ENCODE results near the gene AHCYL1.

The AHCYL1 gene

DNA sequence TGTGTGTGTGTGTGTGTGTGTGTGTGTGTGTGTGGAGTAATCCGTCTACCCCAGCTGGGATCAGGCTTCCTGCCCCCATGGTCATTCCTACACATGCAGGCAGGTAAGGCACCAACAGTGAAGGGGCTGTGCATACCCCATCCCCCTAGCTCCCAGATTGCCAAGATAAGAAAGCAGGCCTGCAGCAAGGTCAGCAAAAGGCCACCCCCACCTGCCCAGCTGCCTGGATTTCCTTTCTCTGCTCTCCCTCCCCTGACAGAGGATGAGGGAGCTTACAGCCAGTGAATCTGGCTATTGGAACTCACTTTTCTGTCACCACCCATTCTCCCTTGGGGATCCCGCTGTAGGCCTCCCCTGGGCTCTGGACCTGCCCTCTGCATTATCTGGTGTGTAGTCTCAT lies 78.0 kb downstream of the AHCYL1 start:
- DNase-seq (ENCODE audit: low read depth in 2 of 2): no peak

DNA sequence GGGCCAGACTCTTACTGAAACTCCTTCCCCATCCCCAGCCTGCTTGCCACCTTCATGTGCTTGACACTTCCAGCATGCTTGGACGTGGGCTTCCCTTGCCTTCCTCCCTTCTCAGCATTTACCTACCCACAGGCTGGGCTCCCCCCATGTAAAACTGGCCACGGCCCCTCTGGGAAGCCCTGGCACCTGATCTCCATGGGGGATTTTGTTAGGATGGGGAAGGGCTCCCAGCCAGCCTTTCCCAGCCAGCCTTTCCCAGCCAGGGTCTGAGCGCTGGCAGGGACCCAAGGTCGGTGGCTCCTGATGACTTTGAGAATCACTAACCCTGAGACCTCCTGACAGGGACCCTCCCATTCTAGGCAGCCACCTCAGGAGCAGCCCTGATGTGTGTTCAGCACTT lies 79.2 kb downstream of the AHCYL1 start:
- no peak for DNase-seq (ENCODE audit: low read depth in 2 of 2)

DNA sequence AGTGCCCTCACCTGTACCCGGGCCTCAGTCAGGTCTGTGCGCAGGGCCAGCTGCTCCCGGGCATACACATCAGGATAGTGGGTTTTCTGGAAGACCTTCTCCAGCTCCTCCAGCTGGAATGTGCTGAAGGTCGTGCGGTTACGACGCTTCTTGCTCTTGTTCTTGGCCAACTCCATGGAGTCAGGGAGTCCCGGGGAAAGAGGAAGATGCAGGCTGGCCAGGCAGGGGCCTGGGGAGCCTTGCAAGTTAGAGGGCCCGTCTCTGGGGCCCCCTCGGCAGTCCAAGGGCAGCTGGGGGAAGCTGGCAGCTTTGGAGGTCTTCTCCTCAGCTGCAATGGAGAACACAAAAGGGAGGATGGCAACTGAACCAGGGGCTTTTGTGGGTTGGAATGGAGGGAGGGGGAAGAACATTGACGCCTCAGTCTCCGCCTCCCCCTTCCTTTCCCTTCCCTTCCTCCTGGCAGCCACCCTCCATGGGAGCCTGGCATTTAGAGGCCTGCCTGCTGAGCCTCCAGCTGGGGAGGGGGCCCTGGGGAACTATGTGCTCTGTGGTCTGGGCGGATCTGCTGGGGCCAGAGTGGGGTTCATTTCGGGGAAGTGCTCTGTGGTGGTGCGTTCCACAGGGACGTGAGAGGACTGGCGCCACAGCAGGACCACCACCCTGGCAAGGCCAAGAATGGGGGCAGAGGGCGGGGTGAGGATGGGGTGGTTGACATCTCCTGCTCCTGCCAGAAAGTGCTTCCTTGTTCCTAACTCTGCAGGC lies 80.2 kb downstream of the AHCYL1 start:
- no peak for DNase-seq (ENCODE audit: low read depth in 2 of 2)

DNA sequence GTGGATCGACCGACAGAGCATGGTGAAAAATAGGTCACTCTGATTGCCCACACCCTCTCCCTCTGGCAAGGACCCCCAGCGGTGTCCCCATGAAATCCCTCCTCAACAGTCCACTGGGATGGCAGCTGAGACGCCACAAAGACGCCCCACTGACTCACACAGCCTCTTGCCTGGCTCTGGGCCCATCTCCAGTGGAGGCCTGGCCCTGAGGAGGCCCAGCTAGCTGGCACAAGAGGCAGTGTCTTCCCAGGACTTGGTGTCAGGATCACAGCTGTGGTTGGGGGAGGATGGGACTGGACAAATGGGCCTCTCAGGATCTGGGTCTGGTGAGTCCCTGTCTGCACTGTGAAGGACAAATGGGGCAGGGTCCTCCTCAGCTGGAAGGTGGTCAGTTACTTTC lies 81.3 kb downstream of the AHCYL1 start:
- DNase-seq (ENCODE audit: low read depth in 2 of 2): no peak

DNA sequence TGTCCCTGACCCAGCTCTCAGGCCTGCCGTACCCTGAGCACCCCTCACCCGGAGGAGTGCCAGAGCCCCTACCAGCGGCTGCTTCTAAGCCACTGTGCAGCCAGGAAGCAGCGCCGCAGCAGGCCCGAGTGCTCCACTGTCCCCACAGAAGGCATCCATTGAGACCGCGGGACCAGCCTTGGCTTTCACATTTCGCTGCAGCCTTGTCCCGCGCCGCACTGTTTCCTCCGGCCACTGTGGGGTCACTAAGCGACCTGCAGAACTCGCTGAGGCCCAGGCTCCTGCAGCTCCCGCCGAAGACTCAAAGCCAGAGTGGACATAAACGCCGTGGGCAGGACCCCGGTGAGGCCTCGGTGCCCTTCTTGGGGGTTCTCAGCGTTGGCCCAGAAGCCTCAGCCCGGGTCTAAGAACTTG lies 82.9 kb downstream of the AHCYL1 start:
- no peak for DNase-seq (ENCODE audit: low read depth in 2 of 2)

DNA sequence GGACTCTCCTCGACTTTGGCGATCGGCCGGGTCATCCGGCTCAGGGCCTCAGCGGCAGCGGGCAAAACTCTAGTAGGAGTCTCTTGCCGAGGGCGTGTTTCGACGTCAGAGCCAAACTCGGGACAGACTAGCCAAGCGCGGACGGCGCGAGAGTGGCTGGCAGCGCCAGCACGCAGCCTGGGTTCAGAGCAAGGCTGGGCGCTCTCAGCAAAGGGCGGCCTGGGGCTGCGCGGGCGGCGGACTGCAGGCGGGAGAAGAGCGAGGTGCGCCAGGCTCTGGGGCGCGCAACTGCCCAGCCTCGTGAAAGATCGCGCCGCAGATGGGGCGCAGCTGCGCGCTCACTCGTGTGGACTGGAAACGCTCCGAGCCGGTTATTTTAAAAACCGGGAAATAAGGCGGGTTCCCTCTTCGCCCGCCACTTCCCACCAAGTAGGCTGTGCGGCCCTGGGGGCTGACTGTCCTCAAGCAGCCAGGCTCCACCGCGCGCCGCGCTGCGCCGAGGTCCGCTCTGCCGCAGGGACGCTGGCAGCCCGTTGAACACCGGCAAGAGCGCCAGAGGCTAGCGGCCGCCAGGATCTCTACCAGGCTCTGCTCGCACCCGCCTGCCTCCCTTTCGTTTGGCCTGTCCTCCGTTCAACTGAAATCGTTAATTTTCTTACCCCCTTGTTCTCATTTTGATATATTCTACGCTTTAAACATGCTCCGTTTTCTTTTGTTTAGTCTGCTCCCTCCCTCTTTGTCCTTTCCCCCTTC lies 83.5 kb downstream of the AHCYL1 start:
- DNase-seq (ENCODE audit: low read depth in 2 of 2): no peak

DNA sequence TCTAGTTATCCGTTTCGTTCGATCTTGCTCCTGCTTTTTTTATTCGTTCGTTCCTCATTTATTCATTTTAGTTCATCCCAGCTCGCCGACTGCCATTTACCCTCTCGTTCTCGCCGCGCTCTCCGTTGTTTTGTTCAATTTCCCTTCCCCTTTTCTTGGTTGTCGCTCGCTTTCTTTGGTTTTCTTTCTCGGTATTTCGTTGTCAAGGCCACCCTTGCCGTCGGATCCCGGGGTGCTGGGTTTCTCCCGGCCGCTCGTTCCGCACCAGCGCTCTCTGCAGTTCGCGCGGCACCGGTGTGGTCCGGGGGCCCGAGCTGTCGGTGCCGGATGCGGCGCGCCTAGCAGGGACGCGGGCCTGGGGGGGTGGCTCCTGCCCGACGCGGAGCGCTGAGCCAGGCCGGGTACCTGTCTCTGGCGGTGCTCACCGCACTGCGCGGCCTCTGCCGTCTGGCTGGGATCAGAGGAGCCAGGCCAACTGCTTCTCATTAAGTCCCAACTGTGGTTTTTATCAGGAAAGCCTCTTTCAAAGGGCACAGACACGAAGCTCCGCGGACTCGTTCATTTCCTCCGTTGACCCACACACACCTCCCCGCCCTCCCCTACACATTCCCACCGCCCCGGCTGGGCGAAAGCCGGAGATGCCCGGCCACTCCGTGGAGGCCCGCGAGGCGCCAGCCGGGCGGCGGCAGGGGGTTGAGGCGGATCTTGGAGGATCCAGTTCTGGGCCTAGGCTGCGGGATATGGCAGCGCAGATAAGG lies 84.3 kb downstream of the AHCYL1 start:
- no peak for DNase-seq (ENCODE audit: low read depth in 2 of 2)

DNA sequence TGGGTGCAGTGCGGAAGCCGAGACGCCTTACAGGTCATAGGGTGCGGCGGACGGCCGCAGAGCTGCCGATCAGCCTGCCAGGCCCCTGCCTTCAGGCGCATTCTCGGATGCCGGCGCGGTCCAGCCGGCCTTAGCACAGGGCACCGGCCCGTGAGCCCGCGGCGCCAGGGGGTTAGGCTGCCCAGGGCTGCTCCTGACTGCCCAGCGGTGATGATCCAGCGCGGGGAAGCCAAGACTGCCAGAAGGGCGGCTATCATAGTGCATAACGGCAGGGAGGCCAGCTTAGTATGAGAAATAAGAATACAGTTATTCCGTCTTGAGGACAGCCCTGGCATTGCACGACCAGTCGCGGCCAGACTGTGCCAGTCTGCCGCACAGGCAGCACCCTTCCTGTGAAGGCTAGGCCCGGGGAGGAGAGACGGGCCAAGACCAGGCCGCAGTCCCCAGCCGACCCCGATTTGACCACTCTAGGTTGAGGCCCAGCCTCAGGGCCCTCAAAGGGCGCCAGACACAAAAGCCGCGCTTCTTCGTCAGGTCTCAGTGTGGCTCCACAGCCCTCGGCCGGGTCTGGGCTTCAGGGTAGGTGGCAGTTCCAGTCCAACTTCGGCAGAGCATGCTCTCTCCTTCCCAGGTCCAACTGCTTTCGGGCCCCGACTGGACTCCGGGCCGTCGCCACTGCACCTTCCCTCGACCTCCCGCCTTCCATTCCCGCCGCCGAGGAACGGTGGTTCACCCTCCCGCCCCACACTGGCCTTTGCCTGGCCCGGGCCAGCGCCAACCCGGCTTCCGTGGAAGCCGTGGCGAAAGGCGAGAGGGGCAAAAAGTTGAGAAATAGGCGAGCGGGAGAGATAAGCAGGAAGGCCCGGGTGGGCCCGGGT lies 85.1 kb downstream of the AHCYL1 start:
- no peak for DNase-seq (ENCODE audit: low read depth in 2 of 2)

DNA sequence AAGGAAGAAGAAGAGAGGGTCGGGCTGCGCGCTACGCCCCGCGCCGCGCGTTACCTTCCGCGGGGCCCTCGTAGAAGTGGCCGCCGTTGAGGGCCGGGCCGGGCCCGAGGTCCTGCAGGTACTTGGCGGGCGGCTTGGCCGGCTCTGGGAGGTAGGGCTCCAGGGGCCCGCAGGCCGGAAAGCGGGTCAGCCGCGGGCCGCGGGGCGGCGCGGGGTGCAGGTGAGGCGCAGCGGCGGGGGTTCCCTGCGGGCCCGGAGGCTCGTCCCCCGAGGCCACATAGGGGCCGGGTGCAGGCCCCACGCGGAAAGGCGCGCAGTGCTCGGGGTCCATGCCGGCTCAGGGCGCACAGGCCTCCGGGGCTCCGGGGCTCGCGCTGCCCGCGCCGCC lies 85.7 kb downstream of the AHCYL1 start:
- DNase-seq (ENCODE audit: low read depth in 2 of 2): no peak

DNA sequence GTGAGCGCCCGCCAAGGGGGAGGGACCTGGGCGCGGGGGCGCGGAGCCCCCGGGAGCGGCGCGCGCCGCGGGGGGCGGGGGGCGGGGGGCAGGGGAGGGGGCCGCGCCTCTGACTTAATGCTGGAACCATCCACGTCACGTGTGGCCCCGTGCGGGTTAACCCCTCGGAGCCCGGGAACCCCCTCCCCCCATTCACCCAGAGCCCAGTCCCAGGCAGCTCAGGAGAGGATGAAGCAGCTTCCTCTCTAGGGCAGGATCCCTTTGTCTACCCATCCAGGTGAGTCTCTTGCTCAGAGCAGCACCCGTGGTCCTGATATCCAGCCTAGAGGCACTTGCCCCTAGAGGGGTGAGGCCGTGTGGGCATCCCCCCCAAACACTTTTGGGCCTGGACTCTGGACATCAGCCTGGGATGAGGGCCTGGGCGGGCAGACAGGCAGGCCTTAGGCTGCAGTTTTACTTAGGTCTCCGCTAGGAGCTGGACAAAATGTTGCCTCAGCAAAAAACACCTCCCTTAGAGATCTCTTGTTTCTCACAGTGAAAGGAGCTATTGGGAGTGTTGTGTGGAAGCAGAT lies 86.2 kb downstream of the AHCYL1 start, which contains the start of gene ALX3:
ALX3 (minus strand) TSS at position 2 of the 572 bp plus-strand sequence. CDS start 60 bp downstream, outside the sequence.
- no peak for DNase-seq (ENCODE audit: low read depth in 2 of 2)
